Measurements from ENCODE around the gene OSBPL2. TPM values are rescaled to one million over a fixed set of nuclear protein-coding genes. Genes with fewer than 3 reads are reported as not detected.
A peak's percentile ranks its signal among the peaks of the same experiment; 100 is the strongest.

OSBPL2 gene
- polyA plus RNA-seq, 6 donors from 2014 or later, result 15.8 to 29.5 (median 17.7) TPM

DNA sequence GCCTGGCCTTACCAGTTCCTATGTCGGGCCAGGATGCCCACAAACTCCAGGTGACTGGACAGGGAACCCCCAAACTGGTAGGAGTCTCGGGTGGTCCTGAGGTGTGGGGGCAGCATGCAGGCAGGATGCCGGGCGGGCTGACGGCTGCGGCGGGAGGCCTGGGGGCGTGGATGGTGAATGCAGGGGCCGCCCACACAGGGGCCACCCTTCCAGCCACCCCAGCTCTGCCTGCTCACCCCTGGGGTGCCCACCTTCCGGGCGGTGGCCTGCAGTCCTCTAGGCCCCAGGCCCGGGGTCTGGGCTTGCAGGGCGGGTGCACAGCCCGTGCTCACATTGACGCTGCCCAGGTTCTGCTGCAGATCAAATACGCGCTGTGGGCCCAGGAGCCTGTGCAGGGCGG is 72.8 kb downstream of the OSBPL2 start:
- H3K27ac Mint-ChIP-seq, result no peak overlapping the region
- H3K36me3 Mint-ChIP-seq, result no peaks in the 10 kb centered on the region
- peaks cover 0 to 6% (median 0%) of the 10 kb centered on the region in 3 donors for H3K4me1 Mint-ChIP-seq
- H3K9me3 Mint-ChIP-seq, result no peaks in the 10 kb centered on the region
- no peak for DNase-seq
- H3K27me3 Mint-ChIP-seq, result no peaks in the 10 kb centered on the region
- ATAC-seq (ENCODE audit: low read depth in 2 of 2), result no peak
- H3K4me3 Mint-ChIP-seq, result no peak overlapping the region

- Mint-ChIP-seq H3K4me1 (peaks cover 0 to 6% (median 0%) of the 10 kb centered on the region in 3 donors), H3K4me3 (no peak overlapping the region), H3K27ac (no peak overlapping the region), H3K36me3 (no peaks in the 10 kb centered on the region), H3K27me3 (no peaks in the 10 kb centered on the region), H3K9me3 (no peaks in the 10 kb centered on the region)
- no peak for ATAC-seq (ENCODE audit: low read depth in 2 of 2)
- no peak for DNase-seq
These were observed 73.7 kb downstream of the OSBPL2 start for GRCh38 chr20:62311832-62312661.

DNA sequence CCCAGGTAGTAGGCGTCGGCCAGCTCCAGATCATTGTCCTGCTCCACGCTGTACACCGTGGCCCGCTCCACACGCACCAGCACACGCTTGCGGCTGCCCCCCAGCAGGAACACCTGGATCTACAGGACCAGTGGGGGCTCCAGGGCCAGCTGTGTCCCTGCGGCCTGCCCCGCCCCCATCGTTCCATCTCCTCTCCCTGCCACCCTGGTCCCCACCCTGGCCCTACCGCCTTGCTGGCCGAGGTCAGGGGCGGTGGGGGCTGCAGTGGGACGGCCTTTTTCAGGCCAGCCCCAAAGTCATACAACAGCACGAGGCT is 74.3 kb downstream of the OSBPL2 start:
- Mint-ChIP-seq H3K4me3 (no peak overlapping the region), H3K27me3 (no peaks in the 10 kb centered on the region), H3K4me1 (peaks cover 0 to 6% (median 0%) of the 10 kb centered on the region in 3 donors), H3K27ac (no peak overlapping the region), H3K9me3 (no peaks in the 10 kb centered on the region), H3K36me3 (no peaks in the 10 kb centered on the region)
- DNase-seq (no peak), ATAC-seq (ENCODE audit: low read depth in 2 of 2) (no peak)

- Mint-ChIP-seq H3K4me1 (peaks cover 0 to 6% (median 0%) of the 10 kb centered on the region in 3 donors), H3K36me3 (no peaks in the 10 kb centered on the region), H3K27me3 (no peaks in the 10 kb centered on the region), H3K4me3 (no peak overlapping the region), H3K9me3 (no peaks in the 10 kb centered on the region), H3K27ac (no peak overlapping the region)
- no peak for ATAC-seq (ENCODE audit: low read depth in 2 of 2)
- DNase-seq, result no peak
These were observed 74.7 kb downstream of the OSBPL2 start for GRCh38 chr20:62313021-62313420.

DNA sequence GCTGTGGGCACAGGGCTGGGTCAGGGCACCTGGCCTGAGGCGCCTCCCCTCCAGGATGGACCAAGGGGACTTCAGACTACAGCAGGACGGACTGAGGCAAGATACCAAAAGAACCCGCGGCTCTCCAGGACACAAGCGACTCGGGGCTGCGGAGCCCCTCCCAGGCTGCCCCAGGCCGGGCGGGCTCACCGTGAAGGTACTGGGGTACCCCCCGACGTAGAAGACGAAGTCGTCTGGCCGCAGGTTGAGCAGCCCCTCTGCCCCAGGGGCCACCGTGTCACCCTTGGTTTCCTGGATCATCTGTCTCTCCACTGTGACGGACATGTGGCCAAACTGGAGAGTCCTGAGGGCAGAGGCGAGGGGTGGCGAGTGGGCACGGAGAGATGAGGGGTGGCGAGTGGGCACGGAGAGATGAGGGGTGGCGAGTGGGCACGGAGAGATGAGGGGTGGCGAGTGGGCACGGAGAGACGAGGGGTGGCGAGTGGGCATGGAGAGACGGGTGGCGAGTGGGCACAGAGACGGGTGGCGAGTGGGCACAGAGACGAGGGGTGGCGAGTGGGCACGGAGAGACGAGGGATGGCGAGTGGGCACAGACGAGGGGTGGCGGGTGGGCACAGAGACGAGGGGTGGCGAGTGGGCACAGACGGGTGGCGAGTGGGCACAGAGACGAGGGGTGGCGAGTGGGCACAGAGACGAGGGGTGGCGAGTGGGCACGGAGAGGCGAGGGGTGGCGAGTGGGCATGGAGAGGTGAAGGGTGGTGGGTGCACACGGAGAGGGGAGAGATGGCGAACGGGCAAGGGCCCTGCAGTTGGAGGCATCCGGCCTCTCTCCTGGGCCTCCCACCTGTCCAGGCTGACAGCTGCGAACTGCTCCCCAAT is 75.4 kb downstream of the OSBPL2 start:
- Mint-ChIP-seq H3K36me3 (no peaks in the 10 kb centered on the region), H3K27me3 (no peaks in the 10 kb centered on the region), H3K27ac (peak overlapping the region in 1 of 6 donors; percentile 60), H3K9me3 (no peaks in the 10 kb centered on the region), H3K4me1 (peaks cover 0 to 6% (median 0%) of the 10 kb centered on the region in 3 donors), H3K4me3 (no peak overlapping the region)
- DNase-seq (no peak), ATAC-seq (ENCODE audit: low read depth in 2 of 2) (no peak)

- Mint-ChIP-seq H3K9me3 (no peaks in the 10 kb centered on the region), H3K27me3 (no peaks in the 10 kb centered on the region), H3K36me3 (no peaks in the 10 kb centered on the region), H3K4me3 (no peak overlapping the region), H3K4me1 (peaks cover 0 to 6% (median 0%) of the 10 kb centered on the region in 3 donors), H3K27ac (peak overlapping the region in 1 of 6 donors; percentile 60)
- ATAC-seq (ENCODE audit: low read depth in 2 of 2), result no peak
- no peak for DNase-seq
These were observed 76.0 kb downstream of the OSBPL2 start for GRCh38 chr20:62314339-62314638.

GRCh38 chr20:62314711-62315302 is 76.5 kb downstream of the OSBPL2 start:
- DNase-seq (no peak), ATAC-seq (ENCODE audit: low read depth in 2 of 2) (no peak)
- H3K36me3 Mint-ChIP-seq, result no peaks in the 10 kb centered on the region
- H3K27ac Mint-ChIP-seq, result no peak overlapping the region
- no peak overlapping the region for H3K4me3 Mint-ChIP-seq
- peaks cover 0 to 6% (median 0%) of the 10 kb centered on the region in 3 donors for H3K4me1 Mint-ChIP-seq
- no peaks in the 10 kb centered on the region for H3K9me3 Mint-ChIP-seq
- no peaks in the 10 kb centered on the region for H3K27me3 Mint-ChIP-seq

GRCh38 chr20:62315773-62316172 is 77.5 kb downstream of the OSBPL2 start:
- Mint-ChIP-seq H3K36me3 (no peaks in the 10 kb centered on the region), H3K27me3 (no peaks in the 10 kb centered on the region), H3K27ac (peak overlapping the region in 1 of 6 donors; percentile 79), H3K9me3 (peaks cover 0 to 2% (median 0%) of the 10 kb centered on the region in 7 donors), H3K4me3 (no peak overlapping the region), H3K4me1 (peaks cover 0 to 8% (median 2%) of the 10 kb centered on the region in 3 donors)
- no peak for ATAC-seq (ENCODE audit: low read depth in 2 of 2)
- no peak for DNase-seq

DNA sequence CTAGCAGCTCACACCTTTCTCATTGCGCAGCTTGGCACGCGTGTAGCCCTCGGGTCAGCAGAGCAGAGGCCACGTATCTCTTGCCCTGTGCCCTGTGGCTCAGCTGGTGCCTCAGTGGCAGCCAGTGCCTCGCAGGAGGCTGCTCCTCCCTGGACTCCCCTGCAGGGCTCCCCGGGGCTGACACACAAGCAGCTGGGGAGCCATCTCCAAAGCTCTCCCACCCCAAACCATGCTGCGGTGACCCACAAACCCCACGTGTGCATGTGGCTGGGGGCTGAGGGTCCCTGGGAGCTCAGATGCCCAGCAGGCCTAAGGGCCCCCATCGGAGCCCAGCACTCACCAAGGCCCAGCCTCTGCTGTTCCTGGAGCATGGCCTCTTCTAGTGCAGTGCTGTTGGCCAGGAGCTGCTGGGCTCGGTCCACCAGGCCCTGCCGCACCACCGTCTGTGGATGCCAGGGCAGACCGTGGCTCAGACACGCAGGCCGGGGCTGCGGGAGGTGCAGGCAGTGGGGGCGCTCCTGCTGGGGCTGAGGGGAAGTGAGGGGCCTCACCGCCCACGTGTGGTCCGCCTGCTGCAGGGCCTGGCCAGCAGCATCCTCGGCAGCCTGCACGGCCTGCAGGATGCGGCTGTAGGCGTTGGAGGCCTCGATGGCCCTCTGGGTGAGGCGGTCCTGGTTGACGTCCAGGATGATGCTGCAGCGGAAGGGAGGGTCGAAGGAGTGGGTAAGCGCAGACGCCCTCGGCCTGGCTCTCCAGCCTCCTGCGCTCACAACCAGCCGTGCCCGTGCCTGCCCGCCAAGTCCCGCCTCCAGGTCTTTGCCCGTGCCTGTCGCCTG is 78.2 kb downstream of the OSBPL2 start:
- H3K4me1 Mint-ChIP-seq, result peaks cover 0 to 11% (median 3%) of the 10 kb centered on the region in 3 donors
- DNase-seq (no peak), ATAC-seq (ENCODE audit: low read depth in 2 of 2) (no peak)
- no peak overlapping the region for H3K4me3 Mint-ChIP-seq
- H3K27me3 Mint-ChIP-seq, result no peaks in the 10 kb centered on the region
- no peaks in the 10 kb centered on the region for H3K36me3 Mint-ChIP-seq
- H3K9me3 Mint-ChIP-seq, result peaks cover 0 to 3% (median 0%) of the 10 kb centered on the region in 7 donors
- H3K27ac Mint-ChIP-seq, result no peak overlapping the region

- no peaks in the 10 kb centered on the region for H3K36me3 Mint-ChIP-seq
- H3K27me3 Mint-ChIP-seq, result no peaks in the 10 kb centered on the region
- peaks cover 0 to 3% (median 0%) of the 10 kb centered on the region in 7 donors for H3K9me3 Mint-ChIP-seq
- H3K4me3 Mint-ChIP-seq, result no peak overlapping the region
- DNase-seq (no peak), ATAC-seq (ENCODE audit: low read depth in 2 of 2) (no peak)
- peaks cover 0 to 11% (median 3%) of the 10 kb centered on the region in 3 donors for H3K4me1 Mint-ChIP-seq
- H3K27ac Mint-ChIP-seq, result peak overlapping the region in 1 of 6 donors; percentile 39
These were observed 78.9 kb downstream of the OSBPL2 start for GRCh38 chr20:62317167-62317655.

GRCh38 chr20:62318400-62319345 is 80.4 kb downstream of the OSBPL2 start:
- peak overlapping the region in 5 of 6 donors; percentile 24 to 76 (median 63) for H3K27ac Mint-ChIP-seq

GRCh38 chr20:62319346-62319909 is 81.1 kb downstream of the OSBPL2 start:
- Mint-ChIP-seq H3K4me3 (no peak overlapping the region), H3K27me3 (no peaks in the 10 kb centered on the region), H3K4me1 (peaks cover 0 to 11% (median 3%) of the 10 kb centered on the region in 3 donors), H3K9me3 (peaks cover 0 to 3% (median 0%) of the 10 kb centered on the region in 7 donors), H3K36me3 (peaks cover 0 to under 1% of the 10 kb centered on the region in 2 donors), H3K27ac (peak overlapping the region in 4 of 6 donors; percentile 24 to 76 (median 50))
- ATAC-seq (ENCODE audit: low read depth in 2 of 2), result no peak
- no peak for DNase-seq

More at GRCh38 chr20:62318400-62319345, 80.4 kb downstream of the OSBPL2 start:
- Mint-ChIP-seq H3K4me1 (peaks cover 0 to 11% (median 3%) of the 10 kb centered on the region in 3 donors), H3K4me3 (no peak overlapping the region), H3K36me3 (no peaks in the 10 kb centered on the region), H3K9me3 (peaks cover 0 to 3% (median 0%) of the 10 kb centered on the region in 7 donors), H3K27me3 (no peaks in the 10 kb centered on the region)
- no peak for ATAC-seq (ENCODE audit: low read depth in 2 of 2)
- DNase-seq, result no peak

All from naive B cell (primary cell).